HG03439 (cell line): ENCODE measurements around the gene IFT57.
A peak's percentile ranks its signal among the peaks of the same experiment; 100 is the strongest.
"Not testable (repeated sequence)": the region's sequence is repeated elsewhere in the genome, so short reads cannot be mapped to it uniquely, and the experiment has no call there.

ENCODE experiments used
- ATAC-seq: cut with Tn5 transposase; IDR thresholded peaks from one replicate; pipeline ENCODE4 v1.9.1; 2021; ENCODE audit warnings: mild to moderate bottlenecking, moderate library complexity; ENCODE audit not compliant: unreplicated experiment

IFT57 gene, protein sequence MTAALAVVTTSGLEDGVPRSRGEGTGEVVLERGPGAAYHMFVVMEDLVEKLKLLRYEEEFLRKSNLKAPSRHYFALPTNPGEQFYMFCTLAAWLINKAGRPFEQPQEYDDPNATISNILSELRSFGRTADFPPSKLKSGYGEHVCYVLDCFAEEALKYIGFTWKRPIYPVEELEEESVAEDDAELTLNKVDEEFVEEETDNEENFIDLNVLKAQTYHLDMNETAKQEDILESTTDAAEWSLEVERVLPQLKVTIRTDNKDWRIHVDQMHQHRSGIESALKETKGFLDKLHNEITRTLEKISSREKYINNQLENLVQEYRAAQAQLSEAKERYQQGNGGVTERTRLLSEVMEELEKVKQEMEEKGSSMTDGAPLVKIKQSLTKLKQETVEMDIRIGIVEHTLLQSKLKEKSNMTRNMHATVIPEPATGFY

GRCh38 chr3:108221911-108222852, at the start of gene IFT57:
Gene IFT57 (minus strand): TSS chr3:108222424. CDS start chr3:108222322, 102 bp downstream.
- ATAC-seq = peak; percentile 95

GRCh38 chr3:108271626-108272025, 49.4 kb upstream of the IFT57 start:
- no peak for ATAC-seq

GRCh38 chr3:108268235-108268634, 46.0 kb upstream of the IFT57 start:
- ATAC-seq = not testable (repeated sequence)

GRCh38 chr3:108264534-108265298, 42.5 kb upstream of the IFT57 start:
- not testable (repeated sequence) for ATAC-seq

- ATAC-seq = no peak
These were observed 32.9 kb upstream of the IFT57 start for GRCh38 chr3:108255131-108255530.

DNA sequence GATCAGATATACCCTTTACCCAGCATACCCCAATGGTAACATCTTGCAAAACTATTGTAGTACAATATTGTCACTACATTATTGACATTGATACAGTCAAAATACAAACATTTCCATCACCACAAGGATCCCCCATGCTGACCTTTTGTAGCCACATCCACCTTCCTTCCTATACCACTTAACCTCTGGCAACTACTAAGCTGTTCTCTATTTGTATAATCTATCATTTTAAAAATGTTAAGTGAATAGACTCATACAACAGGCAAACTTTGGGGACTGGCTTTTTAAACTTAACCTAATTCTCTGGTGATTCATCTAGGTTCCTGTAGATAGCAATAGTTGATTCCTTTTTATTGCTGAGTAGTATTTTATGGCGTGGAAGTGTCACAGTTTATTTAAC, 29.6 kb upstream of the IFT57 start:
- ATAC-seq = no peak

DNA sequence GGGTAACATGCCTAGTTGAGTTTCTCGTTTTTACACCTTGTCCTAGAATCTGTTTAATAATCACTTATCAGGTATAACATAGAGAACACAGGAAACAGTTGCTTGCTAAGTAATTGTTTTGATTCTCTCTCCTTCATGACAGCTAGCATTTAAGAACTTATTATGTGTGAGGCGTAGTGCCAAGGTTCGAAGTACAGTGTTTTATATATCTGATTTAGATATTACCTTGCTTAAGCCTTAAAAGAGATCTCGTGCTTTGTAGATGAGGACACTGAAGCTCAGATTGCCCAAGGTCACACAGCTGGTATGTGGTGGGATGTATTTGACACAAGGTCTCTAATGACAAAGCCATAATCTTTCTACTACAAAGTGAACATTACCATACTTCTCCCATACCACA, 29.0 kb upstream of the IFT57 start:
- ATAC-seq = no peak

GRCh38 chr3:108250626-108251025, 28.4 kb upstream of the IFT57 start:
- ATAC-seq = no peak

DNA sequence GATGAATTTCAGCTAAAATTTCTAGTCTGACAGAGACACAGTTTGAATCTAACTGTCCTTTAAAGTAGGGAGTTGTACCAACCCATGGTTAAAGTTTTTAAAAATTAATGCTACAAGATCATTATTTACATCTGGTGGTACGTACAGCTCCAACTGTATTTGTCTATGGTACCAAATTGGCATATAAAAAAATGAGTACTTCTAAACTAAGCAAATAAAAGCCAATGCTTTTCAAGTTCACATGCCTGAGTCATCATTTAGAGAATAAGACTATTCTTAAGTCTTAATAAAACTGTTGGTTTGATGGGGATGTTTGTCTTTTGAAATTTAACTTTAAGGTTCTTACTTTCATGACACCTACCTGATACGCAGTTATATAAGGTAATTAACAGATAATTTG, 21.0 kb upstream of the IFT57 start:
- ATAC-seq = no peak

DNA sequence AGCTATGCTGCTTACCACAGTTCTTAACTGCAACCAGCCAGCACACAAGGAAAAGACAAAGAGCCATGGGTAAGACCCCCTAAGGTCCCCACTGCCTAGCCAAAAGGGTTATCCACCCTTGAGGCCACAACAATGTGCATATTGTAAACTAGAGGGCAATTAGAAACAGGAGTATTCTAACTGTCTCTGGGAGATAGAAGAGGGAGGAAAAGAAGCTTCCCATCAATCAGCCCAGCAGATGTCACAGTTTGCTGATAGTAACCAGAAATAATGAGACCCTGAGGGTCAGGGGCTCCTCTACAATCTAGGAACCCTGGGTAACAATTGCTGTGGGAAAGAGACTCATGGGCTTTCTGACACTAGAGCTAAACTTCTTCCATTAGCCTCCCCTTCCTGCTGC, 20.6 kb upstream of the IFT57 start:
- ATAC-seq = no peak

GRCh38 chr3:108241721-108242120, 19.5 kb upstream of the IFT57 start:
- no peak for ATAC-seq

- ATAC-seq = no peak
These were observed 18.9 kb upstream of the IFT57 start for GRCh38 chr3:108241146-108241545.

DNA sequence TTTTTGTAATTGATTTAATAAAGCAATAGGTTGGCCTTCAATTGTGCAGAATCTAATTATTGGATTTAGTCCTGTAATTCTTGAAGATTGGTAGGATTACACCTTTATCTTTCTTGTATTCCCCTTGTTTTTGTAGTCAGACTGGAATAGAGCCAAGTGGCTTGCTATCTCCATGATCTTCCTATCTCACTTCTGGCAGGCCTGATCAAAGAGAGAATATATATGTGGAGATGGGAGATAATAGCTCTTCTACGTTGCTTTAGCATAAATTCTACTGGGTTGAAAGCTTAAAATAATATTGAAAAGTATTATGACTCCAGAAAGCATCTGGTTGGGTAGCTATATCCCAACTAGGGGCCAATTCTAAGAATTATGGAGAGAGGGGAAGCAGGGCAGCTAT, 16.9 kb upstream of the IFT57 start:
- no peak for ATAC-seq

- no peak for ATAC-seq
These were observed 13.1 kb upstream of the IFT57 start for GRCh38 chr3:108235290-108235689.

DNA sequence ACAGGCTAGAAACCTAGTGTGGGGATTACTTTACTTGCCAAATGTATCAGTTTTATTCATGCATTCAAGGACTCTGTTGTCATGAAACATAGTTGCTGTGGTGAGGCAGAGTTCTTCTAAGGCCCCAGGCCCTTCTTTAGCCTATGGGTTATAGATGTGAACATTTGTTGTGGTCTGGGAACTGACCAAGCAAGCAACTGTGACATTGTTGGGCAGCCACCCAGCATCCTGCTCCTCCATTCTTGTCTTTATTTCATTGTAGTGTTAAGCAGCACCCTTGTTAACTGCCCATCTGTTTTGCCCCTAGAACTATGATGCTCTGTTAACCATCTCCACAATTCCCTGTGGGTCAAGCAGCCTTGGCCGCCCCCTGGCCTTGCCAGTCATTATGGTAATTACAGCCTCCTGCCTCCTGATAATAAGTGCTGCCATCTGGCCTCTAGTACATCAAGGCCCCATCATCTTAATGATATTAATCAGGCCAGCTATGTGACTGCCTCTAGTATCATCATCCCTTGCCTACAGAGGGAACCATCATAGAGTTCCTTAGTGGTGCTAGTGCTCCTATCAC, 12.2 kb upstream of the IFT57 start:
- no peak for ATAC-seq

DNA sequence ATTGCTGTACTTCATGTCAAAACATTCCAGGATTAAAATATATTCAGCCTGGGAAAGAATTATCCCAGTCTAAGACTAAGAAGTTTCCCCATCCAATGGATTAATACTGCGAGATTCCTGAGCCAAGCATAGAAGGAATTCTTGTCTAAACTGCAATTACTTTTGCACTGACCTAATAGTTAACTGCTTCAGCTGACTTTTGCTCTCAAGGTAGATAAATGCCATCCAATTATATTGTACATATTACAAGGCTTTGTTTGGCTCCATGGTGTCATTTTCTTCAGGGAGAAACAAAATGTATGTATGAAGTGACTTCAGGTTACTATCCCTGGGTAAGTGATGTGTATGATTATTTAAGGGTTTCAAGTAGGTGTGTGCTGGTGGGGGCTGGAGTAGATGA, 6.1 kb upstream of the IFT57 start:
- no peak for ATAC-seq

- ATAC-seq = no peak
These were observed 4.9 kb upstream of the IFT57 start for GRCh38 chr3:108227131-108227530.

DNA sequence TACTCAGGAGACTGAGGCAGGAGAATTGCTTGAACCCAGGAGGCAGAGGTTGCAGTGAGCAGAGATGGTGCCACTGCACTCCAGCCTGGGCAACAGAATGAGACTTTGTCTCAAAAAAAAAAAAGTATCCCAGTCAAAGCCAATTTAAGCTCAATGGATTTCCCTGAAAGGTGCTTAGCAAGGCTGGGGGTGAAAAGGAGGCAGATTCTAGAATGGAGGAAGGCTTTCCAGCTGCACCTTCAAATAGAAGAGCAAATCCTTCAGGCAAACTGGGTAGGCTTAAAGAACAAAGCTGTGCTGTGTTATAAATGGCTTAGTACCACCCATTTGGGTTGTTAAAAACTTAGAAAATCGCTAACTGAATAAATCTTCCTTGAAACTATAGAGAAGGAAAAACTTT, 3.0 kb upstream of the IFT57 start:
- ATAC-seq = no peak

DNA sequence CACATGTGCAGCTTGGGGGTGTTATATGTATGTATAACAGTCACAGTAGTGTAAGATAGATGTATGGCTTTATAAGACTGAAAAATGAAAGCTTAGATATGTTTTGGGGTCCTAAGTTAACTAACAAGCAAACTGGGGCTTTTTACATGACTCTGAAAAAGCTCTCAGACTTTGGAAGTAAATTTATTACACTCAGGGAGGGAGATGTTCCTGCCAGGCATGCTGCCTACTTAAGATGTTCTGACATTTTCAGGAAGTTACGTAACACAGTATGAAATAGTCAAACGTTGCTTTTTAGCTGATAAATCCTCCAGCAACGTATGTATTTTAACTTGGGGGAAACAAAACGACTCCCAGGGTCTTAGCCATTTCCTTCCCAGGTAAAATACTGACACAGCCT, 1.7 kb upstream of the IFT57 start:
- ATAC-seq = no peak

DNA sequence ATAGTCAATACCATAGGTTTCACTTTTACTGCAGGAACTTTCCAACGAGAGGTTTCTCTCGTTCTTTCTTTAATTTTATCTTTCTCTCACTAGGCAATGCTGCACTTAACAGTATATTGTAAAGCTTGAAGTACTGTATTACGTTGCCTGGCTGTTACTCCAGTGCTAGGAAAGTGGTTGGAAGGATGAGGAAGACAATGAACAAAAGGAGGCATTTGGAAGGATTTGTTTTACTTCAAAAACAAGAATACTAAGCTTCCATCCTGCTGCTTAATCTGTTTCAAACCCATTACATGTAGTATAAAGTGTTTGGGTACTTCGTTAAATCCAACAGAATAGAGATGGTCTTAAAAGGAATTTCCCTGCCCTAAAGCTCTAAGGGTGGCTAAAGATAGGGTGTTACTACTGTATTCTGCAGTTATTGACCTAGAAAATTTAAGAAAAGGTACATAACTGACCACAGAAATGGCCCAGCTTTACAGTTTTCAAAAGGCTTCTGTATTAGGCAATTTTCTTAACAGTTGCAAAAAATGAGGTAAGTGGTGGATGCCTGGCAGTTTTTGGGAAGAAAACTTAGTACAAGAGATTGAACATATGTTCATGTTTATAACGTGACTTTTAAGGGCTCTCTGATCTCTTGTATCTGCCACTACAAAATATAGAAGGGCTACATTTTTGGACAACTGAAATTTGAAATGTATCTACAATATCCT, 785 bp upstream of the IFT57 start:
- no peak for ATAC-seq
